A549 (cell line): ENCODE results near the gene PGLYRP2. TPM values are rescaled to one million over a fixed set of nuclear protein-coding genes. Genes with fewer than 3 reads are reported as not detected.

Experiments
- ATAC-seq, 2 experiments: fragments of 200-7000 bp in 1 of 2; fragments of >200 bp in 1 of 2; cut with Nextera tagmentation in 1 of 2; cut with Tn5 transposase in 1 of 2; 3 replicates each; pipeline versions ENCODE4 v1.8.0 to v1.9.1; 2018 to 2020; ENCODE audit warnings: mild to moderate bottlenecking in 1 of 2, moderate library complexity in 1 of 2
- CTCF ChIA-PET: fragments of 300-600 bp; sonication (Branson Sonifier 250); formaldehyde crosslinking; extraction: SDS; loops from one replicate; lab custom pipeline; 2021; ENCODE audit warnings: antibody characterized with exemption, inconsistent platforms; lab: Yijun Ruan, JAX
- POLR2A ChIA-PET: fragments of 350-600 bp; formaldehyde crosslinking; extraction: SDS; loops from one replicate; lab custom pipeline; 2021; ENCODE audit warnings: antibody characterized with exemption, inconsistent platforms; lab: Yijun Ruan, JAX
- DNase-seq, 2 experiments: peaks; one replicate each; pipeline versions ENCODE4 v3.0.0 to v3.0.0-alpha.2; 2011 to 2016; ENCODE audit warnings: low read depth in 1 of 2, low spot score in 1 of 2
- FAIRE-seq: peaks from 2 replicates; lab custom pipeline; 2011; peaks lifted over from hg19 to GRCh38; lab: Jason Lieb, UNC
- H3K27ac ChIP-seq, 2 experiments: fragments of >200 bp; sonication (Bioruptor Twin); formaldehyde crosslinking; 3 replicates each; pipeline ENCODE4 v1.5.1; 2016 to 2017
- H3K4me1 ChIP-seq: fragments of >200 bp; sonication (Bioruptor Twin); formaldehyde crosslinking; 3 replicates; pipeline ENCODE4 v1.6.1; 2016
- H3K4me2 ChIP-seq: fragments of >200 bp; sonication (Bioruptor Twin); formaldehyde crosslinking; 3 replicates; pipeline ENCODE4 v1.6.1; 2016
- H3K4me3 ChIP-seq: fragments of >200 bp; sonication (Bioruptor Twin); formaldehyde crosslinking; 3 replicates; pipeline ENCODE4 v1.5.1; 2016
- H3K9me3 ChIP-seq: fragments of >200 bp; sonication (Bioruptor Twin); formaldehyde crosslinking; 3 replicates; pipeline ENCODE4 v1.6.1; 2016
- BHLHE40 ChIP-seq: IDR thresholded peaks from 2 replicates; pipeline ENCODE4 v1.6.1; 2012; ENCODE audit warnings: low read depth, low read length, inconsistent platforms
- CBX2 ChIP-seq: fragments of 200-600 bp; sonication (generic); IDR thresholded peaks from 2 replicates; pipeline ENCODE4 v1.6.1; 2016; ENCODE audit warnings: low read depth, mild to moderate bottlenecking, borderline replicate concordance
- CEBPB ChIP-seq, 2 experiments: fragments of >200 bp in 1 of 2; sonication (Bioruptor Twin) in 1 of 2; formaldehyde crosslinking in 1 of 2; IDR thresholded peaks; 2 replicates each; pipeline ENCODE4 v1.6.1; 2012 to 2016
- FOSB ChIP-seq: fragments of 250-450 bp; sonication (Bioruptor Pico); IDR thresholded peaks from 2 replicates; pipeline ENCODE4 v1.5.0; 2020; ENCODE audit warnings: mild to moderate bottlenecking, moderate library complexity
- FOSL2 ChIP-seq, 2 experiments: fragments of 450-650 bp in 1 of 2; fragments of >200 bp in 1 of 2; sonication (Bioruptor Twin) in 1 of 2; formaldehyde crosslinking; IDR thresholded peaks; 2 replicates each; pipeline versions ENCODE4 v1.5.0 to v1.6.1; 2016 to 2020; ENCODE audit warnings: mild to moderate bottlenecking in 1 of 2, moderate library complexity in 1 of 2
- HMGXB4 ChIP-seq: fragments of 250-450 bp; sonication (Bioruptor Pico); IDR thresholded peaks from 2 replicates; pipeline ENCODE4 v1.5.0; 2021; ENCODE audit warnings: mild to moderate bottlenecking, moderate library complexity, borderline replicate concordance
- HOXA7 ChIP-seq: fragments of 250-450 bp; sonication (Bioruptor Pico); IDR thresholded peaks from 2 replicates; pipeline ENCODE4 v1.5.0; 2020; ENCODE audit warnings: mild to moderate bottlenecking, moderate library complexity
- HOXB13 ChIP-seq: fragments of 250-450 bp; sonication (Bioruptor Pico); IDR thresholded peaks from 2 replicates; pipeline ENCODE4 v1.5.0; 2020; ENCODE audit warnings: low read depth, mild to moderate bottlenecking, moderate library complexity
- HOXB5 ChIP-seq: fragments of 250-450 bp; sonication (Bioruptor Pico); IDR thresholded peaks from 2 replicates; pipeline ENCODE4 v1.5.0; 2020; ENCODE audit warnings: mild to moderate bottlenecking, moderate library complexity
- JUN ChIP-seq, 2 experiments: fragments of >200 bp; sonication (Bioruptor Twin); formaldehyde crosslinking; IDR thresholded peaks; 2 replicates in 1 of 2; 3 replicates in 1 of 2; pipeline ENCODE4 v1.6.1; 2016 to 2017
- JUNB ChIP-seq: fragments of >200 bp; sonication (Bioruptor Twin); formaldehyde crosslinking; IDR thresholded peaks from 2 replicates; pipeline ENCODE4 v1.6.1; 2016
- KDM1A ChIP-seq: fragments of 200-600 bp; sonication (generic); IDR thresholded peaks from 2 replicates; pipeline ENCODE4 v1.6.1; 2016; ENCODE audit warnings: low read depth, mild to moderate bottlenecking
- KDM5A ChIP-seq: fragments of 200-600 bp; sonication (generic); IDR thresholded peaks from 2 replicates; pipeline ENCODE4 v1.6.1; 2016; ENCODE audit warnings: antibody characterized with exemption, mild to moderate bottlenecking
- MAFK ChIP-seq: fragments of 450-650 bp; IDR thresholded peaks from 2 replicates; pipeline ENCODE4 v1.6.1; 2014; ENCODE audit not compliant: partially characterized antibody
- MYC ChIP-seq: IDR thresholded peaks from 2 replicates; pipeline ENCODE4 v1.6.1; 2012; ENCODE audit warnings: mild to moderate bottlenecking, inconsistent platforms, low read length, improper control_type of control experiment, borderline replicate concordance
- PBX3 ChIP-seq: IDR thresholded peaks from 2 replicates; pipeline ENCODE4 v1.6.1; 2012
- PHF8 ChIP-seq: fragments of 200-600 bp; sonication (generic); IDR thresholded peaks from 2 replicates; pipeline ENCODE4 v1.6.1; 2016; ENCODE audit warnings: low read depth, mild to moderate bottlenecking, antibody characterized with exemption, moderate library complexity, borderline replicate concordance
- RAD21 ChIP-seq, 2 experiments: fragments of >200 bp in 1 of 2; sonication (Bioruptor Twin) in 1 of 2; formaldehyde crosslinking in 1 of 2; IDR thresholded peaks in 1 of 2; conservative IDR thresholded peaks in 1 of 2; 2 replicates in 1 of 2; 3 replicates in 1 of 2; pipeline ENCODE4 v1.6.1; 2012 to 2018; ENCODE audit warnings: inconsistent platforms in 1 of 2
- SMC3 ChIP-seq: fragments of >200 bp; sonication (Bioruptor Twin); formaldehyde crosslinking; IDR thresholded peaks from 3 replicates; pipeline ENCODE4 v1.6.1; 2018; ENCODE audit warnings: inconsistent platforms
- SREBF2 ChIP-seq: fragments of 450-650 bp; IDR thresholded peaks from 2 replicates; pipeline ENCODE4 v1.6.1; 2014; ENCODE audit warnings: mild to moderate bottlenecking, moderate library complexity
- TP53 ChIP-seq: fragments of 250-450 bp; sonication (Bioruptor Pico); IDR thresholded peaks from 2 replicates; pipeline ENCODE4 v1.5.0; 2021; ENCODE audit warnings: mild to moderate bottlenecking, moderate library complexity
- USF2 ChIP-seq: fragments of 450-650 bp; IDR thresholded peaks from 2 replicates; pipeline ENCODE4 v1.6.1; 2014; ENCODE audit warnings: antibody characterized with exemption
- ZFP36 ChIP-seq: fragments of 450-650 bp; IDR thresholded peaks from 2 replicates; pipeline ENCODE4 v1.6.1; 2014; ENCODE audit warnings: borderline replicate concordance; ENCODE audit not compliant: partially characterized antibody
- ZNF302 ChIP-seq: fragments of 250-450 bp; sonication (Bioruptor Pico); IDR thresholded peaks from 2 replicates; pipeline ENCODE4 v1.9.0; 2021; ENCODE audit warnings: inconsistent platforms, mild to moderate bottlenecking, moderate library complexity
- WGBS: methylation state at CpG from one replicate; pipeline ENCODE4 v1.1.6; 2017; ENCODE audit errors: missing lambda C conversion rate; 5-methylcytosine and 5-hydroxymethylcytosine counted together
- polyA minus RNA-seq: library from RNA; depleted of rRNA, polyadenylated mRNA; stranded (reverse); fragments of >200 nt; gene quantifications from 2 replicates; pipeline ENCODE4 v1.2.3, GENCODE V29; 2011; rRNA and poly(A)+ RNA removed
- polyA plus RNA-seq, 4 experiments: library from polyadenylated mRNA; depleted of rRNA in 3 of 4; stranded (reverse); fragments of >200 nt; fragmentation: RNase III in 1 of 4; extraction: RNeasy Plus Mini Kit Qiagen cat#74134 plus additional on column Dnase treatment in 1 of 4; gene quantifications; 2 replicates in 3 of 4; 3 replicates in 1 of 4; pipeline ENCODE4 v1.2.3, GENCODE V29; 2011 to 2017
- TF ChIP-seq, protein P1 (sequence below): fragments of >200 bp; sonication (Bioruptor Twin); formaldehyde crosslinking; IDR thresholded peaks from 3 replicates; pipeline ENCODE4 v1.6.1; 2016

The PGLYRP2 gene
- polyA plus RNA-seq (2011; rRNA removed) (not detected in 2 replicates), polyA plus RNA-seq (2017; fragmentation: RNase III; extraction: RNeasy Plus Mini Kit Qiagen cat#74134 plus additional on column Dnase treatment) (not detected in 3 replicates), polyA minus RNA-seq (not detected in 2 replicates)
- polyA plus RNA-seq (2012; cell fraction: cytosol; rRNA removed), result not detected in 2 replicates
- not detected in 2 replicates for polyA plus RNA-seq (2012; cell fraction: nucleus; rRNA removed)

GRCh38 chr19:15479391-15480345 is at the start of gene PGLYRP2:
Gene PGLYRP2 (minus strand): TSS chr19:15479501. CDS start chr19:15479371, 130 bp downstream.
- Histone ChIP-seq H3K4me2 (no peak within 1 kb of the TSS), H3K27ac (no peak within 1 kb of the TSS), H3K4me1 (no peaks in the 10 kb centered on the region), H3K9me3 (no peaks in the 10 kb centered on the region), H3K4me3 (no peak within 1 kb of the TSS)
- FAIRE-seq (no peak), ATAC-seq (peak; percentile 71 to 72; a peak in 4 of 6 replicates), DNase-seq (peak in 1 of 2 experiments; percentile 32)
- CTCF ChIA-PET, result interaction anchor here (0.5 to 1.3 kb wide), 5 partner anchors 11 to 313 kb away, joined by 3 to 7 read pairs (median 3); no protein-coding TSS in a partner anchor
- WGBS, result 25% methylated on average over 2 of the region's 16 CpGs
- POLR2A ChIA-PET, result no interaction called here
- TF ChIP-seq HOXB5, result no peak
- no peak for TF ChIP-seq TP53 (CRISPR knock-in tag)
- no peak for TF ChIP-seq BHLHE40
- TF ChIP-seq, protein P1, sequence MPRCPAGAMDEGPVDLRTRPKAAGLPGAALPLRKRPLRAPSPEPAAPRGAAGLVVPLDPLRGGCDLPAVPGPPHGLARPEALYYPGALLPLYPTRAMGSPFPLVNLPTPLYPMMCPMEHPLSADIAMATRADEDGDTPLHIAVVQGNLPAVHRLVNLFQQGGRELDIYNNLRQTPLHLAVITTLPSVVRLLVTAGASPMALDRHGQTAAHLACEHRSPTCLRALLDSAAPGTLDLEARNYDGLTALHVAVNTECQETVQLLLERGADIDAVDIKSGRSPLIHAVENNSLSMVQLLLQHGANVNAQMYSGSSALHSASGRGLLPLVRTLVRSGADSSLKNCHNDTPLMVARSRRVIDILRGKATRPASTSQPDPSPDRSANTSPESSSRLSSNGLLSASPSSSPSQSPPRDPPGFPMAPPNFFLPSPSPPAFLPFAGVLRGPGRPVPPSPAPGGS, result no peak
- no peak for TF ChIP-seq USF2
- TF ChIP-seq CBX2, result no peak
- TF ChIP-seq KDM5A, result no peak
- no peak for TF ChIP-seq MAFK
- TF ChIP-seq FOSB (CRISPR knock-in tag), result no peak
- TF ChIP-seq FOSL2 (IDR thresholded peaks at IDR 0.05), result no peak
- TF ChIP-seq FOSL2 (CRISPR knock-in tag; IDR thresholded peaks at IDR 0.05), result no peak

- ATAC-seq, result no peak
- Histone ChIP-seq H3K4me3 (no peak overlapping the region), H3K9me3 (0 out of 3 replicates have a peak, but pooled peaks cover 3% of the 10 kb centered on the region), H3K27ac (no peak overlapping the region), H3K4me1 (no peaks in the 10 kb centered on the region), H3K4me2 (no peak overlapping the region)
- 24% methylated on average over 3 of the region's 3 CpGs for WGBS
- no peak for DNase-seq
- no peak for FAIRE-seq
- CTCF ChIA-PET, result no interaction called here
- TF ChIP-seq SMC3 (no peak), ZFP36 (peak; percentile 41)
- POLR2A ChIA-PET, result no interaction called here
These were observed 48.4 kb upstream of the PGLYRP2 start for GRCh38 chr19:15527705-15528104.

- Histone ChIP-seq H3K4me1 (no peaks in the 10 kb centered on the region), H3K4me3 (no peak overlapping the region), H3K4me2 (no peak overlapping the region), H3K9me3 (0 out of 3 replicates have a peak, but pooled peaks cover 3% of the 10 kb centered on the region), H3K27ac (no peak overlapping the region)
- DNase-seq, result no peak
- WGBS, result 13% methylated on average over 2 of the region's 2 CpGs
- TF ChIP-seq ZNF302 (CRISPR knock-in tag) (no peak), PHF8 (no peak), MYC (no peak), JUN (IDR thresholded peaks at IDR 0.05) (no peak), RAD21 (conservative IDR thresholded peaks at IDR 0.05 in 1 of 2, IDR thresholded peaks at IDR 0.05 in 1 of 2) (no peak), ZFP36 (no peak), KDM1A (no peak), HMGXB4 (no peak), JUNB (no peak), HOXA7 (CRISPR knock-in tag) (no peak), TP53 (CRISPR knock-in tag) (no peak), CEBPB (IDR thresholded peaks at IDR 0.05) (no peak), MAFK (no peak), SREBF2 (no peak), PBX3 (no peak), FOSL2 (IDR thresholded peaks at IDR 0.05) (no peak), FOSL2 (CRISPR knock-in tag; IDR thresholded peaks at IDR 0.05) (no peak), HOXB13 (CRISPR knock-in tag) (no peak)
- ChIA-PET POLR2A (no interaction called here), CTCF (interaction anchor here (0.6 to 1.0 kb wide), 3 partner anchors 14 to 468 kb away, joined by 3 read pairs; no protein-coding TSS in a partner anchor)
- no peak for ATAC-seq
- no peak for FAIRE-seq
These were observed 47.1 kb upstream of the PGLYRP2 start for GRCh38 chr19:15526408-15526807.
